SU-DHL-6 (cell line): ENCODE measurements around the gene MEFV.

Experiments
- CTCF ChIP-seq: fragments of 200-600 bp; sonication (generic); IDR thresholded peaks from one replicate; pipeline ENCODE4 v1.5.1; 2017; ENCODE audit warnings: antibody characterized with exemption, mild to moderate bottlenecking, low read length, moderate library complexity; ENCODE audit not compliant: insufficient read depth, poor library complexity, severe bottlenecking
- EZH2phosphoT487 ChIP-seq: fragments of 200-600 bp; sonication (generic), shearing (Covaris generic); conservative IDR thresholded peaks from 2 replicates; pipeline ENCODE4 v1.6.1; 2018; ENCODE audit warnings: mild to moderate bottlenecking, antibody characterized with exemption, low read length, moderate library complexity, mixed read lengths

DNA sequence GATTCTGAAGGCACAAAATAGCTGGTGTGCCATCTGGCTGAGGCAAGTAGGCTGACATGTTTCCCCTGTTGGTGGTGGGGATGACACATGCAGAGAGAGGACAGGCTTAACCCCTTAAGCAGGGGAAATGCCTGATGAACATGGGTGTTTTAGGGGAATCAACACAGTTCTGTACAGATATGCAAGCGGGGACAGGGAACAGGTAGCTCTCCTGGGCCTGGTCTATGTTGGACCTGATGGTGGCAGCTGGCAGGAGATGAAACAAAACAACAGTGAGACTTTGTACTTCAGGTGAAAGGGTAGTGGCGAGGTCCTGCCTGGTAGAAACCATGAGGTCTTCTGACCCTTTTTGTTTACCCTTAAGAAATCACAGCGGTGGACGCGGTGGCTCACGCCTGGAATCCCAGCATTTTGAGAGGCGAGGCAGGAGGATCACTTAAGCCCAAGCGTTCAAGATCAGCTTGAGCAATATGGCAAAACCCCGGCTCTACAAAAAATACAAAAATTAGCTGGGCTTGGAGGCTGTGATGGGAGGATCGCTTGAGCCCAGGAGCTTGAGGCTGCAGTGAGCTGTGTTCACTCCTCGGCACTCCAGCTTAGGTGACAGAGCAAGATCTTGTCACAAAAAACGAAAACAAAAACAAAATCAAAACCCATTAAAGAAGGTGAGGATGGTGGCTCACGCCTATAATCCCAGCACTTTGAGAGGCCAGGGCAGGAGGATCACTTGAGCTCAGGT is 57.9 kb downstream of the MEFV start:
- TF ChIP-seq EZH2phosphoT487 (no peak), CTCF (no peak)
